Measurements from ENCODE around the gene VMO1.

VMO1 gene

DNA sequence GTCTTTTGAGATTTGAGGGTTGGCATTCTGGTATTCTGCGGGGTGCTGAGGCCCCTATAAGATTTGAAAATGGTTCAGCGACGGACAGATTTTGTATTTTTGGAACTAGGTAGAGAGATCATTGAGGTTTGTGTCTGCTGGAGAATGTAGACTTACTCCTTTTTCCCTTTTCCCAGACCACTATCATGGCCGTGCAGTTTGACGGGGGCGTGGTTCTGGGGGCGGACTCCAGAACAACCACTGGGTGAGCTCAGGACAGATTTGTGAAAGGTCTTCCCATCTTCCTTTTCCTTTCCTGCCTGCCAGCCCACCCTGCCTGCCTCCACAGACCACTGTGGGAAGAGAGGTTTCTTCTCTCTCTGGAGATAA is 10.4 kb upstream of the VMO1 start:
- peak; percentile 64 for DNase-seq

DNA sequence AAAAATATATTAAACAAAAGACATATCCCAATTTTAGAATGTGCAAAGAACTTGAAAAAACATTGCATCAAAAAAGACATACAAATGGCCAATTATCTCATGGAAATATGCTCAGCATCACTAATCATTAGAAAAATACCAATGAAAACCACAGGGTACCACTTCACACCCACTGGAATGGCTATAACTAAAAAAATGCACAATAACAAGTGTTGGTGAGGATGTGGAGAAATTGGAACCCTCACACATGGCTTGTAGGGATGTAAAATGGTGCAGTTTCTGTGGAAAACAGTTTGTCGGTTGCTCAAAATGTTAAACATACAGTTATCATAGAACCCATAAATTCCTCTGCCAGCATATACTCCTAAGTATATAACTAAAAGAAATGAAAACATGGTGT is 9.0 kb upstream of the VMO1 start:
- DNase-seq = no peak

DNA sequence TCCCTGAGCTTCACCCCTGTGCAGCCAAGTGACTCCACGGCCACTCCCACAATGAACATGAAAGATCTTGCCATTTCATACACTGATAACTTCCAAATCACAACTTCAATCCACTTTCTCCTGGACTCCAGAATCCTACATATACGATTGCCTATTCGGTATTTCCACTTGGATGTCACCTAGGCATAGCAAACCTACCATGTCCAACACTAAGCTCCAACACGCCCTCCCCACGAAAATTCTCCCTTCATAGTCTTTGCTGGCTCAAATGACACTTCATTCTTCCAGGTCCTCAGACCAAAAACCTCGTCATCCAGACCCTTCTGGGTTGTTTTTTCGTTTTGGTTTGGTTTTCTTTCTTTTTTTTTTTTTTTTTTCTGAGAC is 4.5 kb upstream of the VMO1 start:
- DNase-seq = no peak

DNA sequence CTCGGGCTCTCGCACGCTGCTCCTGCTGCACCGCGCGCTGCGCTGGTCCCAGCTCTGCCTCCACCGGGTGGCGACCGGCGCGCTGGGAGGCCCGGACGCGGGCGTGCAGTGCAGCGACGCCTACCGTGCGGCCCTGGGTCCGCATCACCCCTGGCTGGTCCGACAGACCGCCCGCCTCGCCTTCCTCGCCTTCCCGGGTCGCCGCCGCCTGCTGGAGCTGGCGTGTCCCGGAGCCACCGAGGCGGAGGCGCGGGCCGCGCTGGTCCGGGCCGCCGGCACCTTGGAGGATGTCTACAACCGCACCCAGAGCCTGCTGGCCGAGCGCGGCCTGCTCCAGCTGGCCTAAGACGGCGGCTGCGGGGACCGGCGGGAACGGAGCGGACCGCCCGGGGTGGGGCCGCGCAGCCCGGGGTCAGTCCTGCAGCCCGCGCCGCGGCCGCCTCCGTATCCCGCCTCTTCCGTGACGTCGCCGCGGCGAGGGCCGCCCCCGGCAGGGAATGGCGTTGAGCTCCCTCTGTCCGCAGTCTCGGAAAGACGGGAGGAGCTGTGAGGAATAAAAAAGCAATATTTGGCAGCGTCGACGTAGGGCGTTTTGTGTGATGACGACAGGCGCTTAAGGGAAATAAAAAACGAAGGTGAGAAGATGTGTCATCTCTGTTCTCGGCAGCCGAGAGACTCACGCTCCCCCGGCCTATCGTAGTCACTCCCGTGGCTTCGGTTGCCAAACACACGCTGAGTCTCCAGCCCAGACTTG is 4.0 kb upstream of the VMO1 start:
- DNase-seq = peak; percentile 89

- no peak for DNase-seq
Observed at GRCh38 chr17:4789701-4789950, 3.5 kb upstream of the VMO1 start.

DNA sequence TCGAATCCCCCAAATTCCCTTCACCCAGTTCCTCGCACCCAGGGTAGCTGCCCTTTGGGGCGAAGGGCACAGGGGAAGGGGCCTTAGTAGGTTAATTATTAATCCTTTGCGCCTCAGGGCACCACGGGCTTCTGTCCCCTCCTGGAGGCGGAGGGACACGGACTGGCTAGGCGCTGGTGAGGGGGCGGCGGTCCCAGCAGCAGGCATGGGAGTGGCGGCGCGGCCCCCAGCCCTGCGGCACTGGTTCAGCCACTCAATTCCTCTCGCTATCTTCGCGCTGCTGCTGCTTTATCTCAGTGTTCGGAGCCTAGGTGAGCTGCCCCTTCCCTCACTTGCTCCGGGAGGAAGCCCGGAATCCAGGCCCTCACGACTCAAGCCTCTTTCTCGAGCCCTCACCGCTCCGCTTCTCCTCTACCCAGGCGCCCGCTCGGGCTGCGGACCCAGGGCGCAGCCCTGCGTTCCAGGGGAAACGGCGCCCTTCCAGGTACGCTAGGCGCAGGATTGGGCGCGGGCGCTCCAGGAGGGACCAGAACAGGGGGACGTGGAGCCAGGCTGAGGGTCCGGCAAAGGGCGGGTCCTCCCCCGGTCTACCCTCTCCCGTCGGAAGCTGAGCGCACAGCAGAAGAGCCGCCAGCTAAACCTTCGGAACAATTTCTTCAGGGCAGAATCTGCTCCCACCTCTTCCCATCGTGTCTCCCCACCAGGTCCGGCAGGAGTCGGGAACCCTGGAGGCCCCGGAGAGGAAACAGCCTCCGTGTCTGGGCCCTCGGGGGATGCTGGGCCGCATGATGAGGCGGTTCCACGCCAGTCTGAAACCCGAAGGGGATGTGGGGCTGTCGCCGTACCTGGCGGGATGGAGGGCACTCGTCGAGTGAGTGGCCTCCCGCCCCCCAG is 2.9 kb upstream of the VMO1 start, which contains the start of gene GLTPD2:
GLTPD2 (plus strand) TSS at position 158 of the 894 bp plus-strand sequence; CDS start at position 206, 48 bp downstream.
- no peak for DNase-seq

DNA sequence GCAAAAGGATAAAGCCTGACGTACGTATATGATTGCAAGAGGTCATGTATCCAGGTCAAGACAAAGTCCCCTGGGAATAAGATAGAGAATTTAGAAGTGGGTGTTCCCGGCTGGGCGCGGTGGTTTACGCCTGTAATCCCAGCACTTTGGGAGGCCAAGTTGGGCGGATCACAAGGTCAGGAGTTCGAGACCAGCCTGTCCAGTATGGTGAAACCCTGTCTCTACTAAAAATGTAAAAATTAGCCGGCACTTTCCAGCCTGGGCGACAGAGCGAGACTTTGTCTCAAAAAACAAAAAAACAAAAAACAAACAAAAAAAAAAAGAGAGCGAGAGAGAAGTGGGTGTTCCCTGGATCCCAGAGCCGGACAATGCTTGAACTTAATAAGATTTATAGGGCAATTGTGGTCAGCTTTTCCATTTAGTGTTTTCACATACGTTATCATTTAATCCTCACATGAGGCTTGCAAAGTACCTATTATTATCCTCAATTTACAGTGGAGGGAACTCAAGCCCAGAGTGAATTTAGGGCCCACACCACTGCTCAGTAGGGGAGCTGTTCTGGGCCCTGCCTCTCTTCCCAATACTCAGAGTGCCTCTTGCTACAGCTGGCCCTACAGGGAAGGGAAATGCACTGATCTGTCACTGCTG is 2.1 kb upstream of the VMO1 start:
- DNase-seq = no peak

DNA sequence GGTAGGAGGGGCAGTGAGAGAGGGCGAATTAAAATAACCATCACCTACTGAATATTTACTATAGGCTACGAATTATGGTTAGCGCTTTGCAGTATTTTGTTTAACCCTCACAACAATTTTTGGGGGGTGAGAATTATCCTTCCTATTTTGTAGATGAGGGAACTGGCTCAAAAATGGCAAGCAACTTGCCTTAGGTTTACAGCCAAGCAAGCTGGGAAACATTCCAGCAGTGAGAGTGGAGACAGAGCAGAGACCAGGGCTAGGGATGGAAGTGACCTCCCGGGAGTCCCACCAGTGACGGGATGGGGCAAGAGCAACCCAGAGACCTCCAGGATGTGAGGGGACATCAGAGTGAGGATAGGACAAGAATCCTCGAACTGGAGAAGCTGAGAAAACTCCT is 352 bp upstream of the VMO1 start:
- DNase-seq = no peak

DNA sequence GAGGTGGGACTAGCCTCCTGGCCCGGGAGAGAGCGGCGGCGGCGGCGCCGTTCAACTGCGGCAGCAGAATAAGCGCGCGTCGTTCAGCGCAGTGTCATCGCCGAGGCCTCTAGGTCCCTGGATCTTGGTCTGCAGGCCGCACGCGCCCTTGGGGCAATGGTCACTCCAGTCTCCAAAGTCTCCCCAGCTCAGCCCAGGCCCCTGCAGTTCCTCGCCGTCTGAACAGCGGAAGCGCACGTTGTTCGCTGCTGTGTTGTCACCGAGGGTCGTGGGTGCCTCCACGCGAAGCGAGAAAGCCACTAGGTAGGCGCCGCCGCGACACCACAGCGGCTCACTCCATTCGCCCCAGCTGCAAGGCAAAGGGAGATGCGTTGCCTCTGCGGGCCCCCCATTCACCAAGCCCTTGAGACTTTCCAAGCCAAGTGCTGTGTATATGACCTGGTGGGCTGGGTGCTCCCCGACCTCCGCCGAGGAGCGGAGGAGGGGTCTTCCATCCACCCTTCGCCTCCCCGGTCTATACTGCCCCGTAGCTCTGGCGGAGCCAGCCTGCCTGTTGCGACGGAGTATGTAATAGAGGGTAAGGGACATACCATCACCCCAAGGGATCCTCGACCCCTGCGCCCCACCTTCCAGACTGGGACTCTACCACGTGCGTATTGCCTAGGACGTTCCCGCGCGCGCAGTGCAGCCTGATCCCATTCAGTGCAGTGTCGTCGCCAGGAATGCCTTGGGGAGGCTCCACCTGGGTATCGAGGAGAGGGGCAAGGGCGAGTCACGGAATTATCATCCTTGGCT is 656 bp downstream of the VMO1 start:
- DNase-seq = peak; percentile 62

DNA sequence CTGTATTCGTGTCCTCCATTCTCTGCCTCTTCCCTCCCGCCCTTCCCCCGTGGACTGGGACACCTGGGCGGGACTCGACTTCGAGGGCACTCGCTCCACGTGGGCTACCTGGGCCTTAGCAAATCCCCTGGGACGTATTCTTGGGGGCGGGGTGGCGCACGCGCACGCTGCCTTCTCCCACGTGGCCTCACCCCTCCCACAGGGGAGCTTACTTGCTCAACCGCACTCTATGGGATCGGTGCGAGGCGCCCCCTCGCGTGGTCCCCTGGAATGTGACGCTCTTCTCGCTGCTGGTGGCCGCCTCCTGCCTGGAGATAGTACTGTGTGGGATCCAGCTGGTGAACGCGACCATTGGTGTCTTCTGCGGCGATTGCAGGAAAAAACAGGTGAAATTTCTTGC is 3.5 kb downstream of the VMO1 start:
- DNase-seq = no peak

DNA sequence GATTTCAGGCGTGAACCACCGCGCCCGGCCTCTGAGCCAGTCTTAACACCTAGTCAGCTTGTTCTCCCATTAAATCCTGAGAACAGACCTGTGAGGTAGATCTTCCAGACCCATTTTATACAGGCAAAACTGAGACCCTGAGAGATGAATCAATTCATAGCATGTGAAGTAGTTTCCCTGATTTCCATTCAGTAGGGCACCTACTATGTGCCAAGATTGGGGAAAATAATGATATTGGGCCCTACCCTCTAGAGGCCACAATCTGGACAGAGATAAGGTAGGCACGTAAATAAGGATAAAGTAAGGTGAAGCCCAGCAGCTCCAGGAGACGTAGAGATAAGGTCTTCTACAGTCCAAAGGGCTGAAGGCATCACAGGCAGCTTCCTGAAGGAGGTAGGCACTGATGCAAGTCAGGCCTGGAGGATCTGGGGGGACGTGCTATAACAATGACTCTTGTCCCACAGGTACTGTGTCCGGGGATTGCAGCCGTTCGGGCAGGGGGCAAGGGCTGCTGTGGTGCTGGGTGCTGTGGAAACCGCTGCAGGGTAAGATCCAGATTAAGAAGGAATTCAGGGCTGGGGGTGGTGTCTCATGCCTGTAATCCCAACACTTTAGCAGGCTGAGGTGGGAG is 5.7 kb downstream of the VMO1 start:
- DNase-seq = no peak

DNA sequence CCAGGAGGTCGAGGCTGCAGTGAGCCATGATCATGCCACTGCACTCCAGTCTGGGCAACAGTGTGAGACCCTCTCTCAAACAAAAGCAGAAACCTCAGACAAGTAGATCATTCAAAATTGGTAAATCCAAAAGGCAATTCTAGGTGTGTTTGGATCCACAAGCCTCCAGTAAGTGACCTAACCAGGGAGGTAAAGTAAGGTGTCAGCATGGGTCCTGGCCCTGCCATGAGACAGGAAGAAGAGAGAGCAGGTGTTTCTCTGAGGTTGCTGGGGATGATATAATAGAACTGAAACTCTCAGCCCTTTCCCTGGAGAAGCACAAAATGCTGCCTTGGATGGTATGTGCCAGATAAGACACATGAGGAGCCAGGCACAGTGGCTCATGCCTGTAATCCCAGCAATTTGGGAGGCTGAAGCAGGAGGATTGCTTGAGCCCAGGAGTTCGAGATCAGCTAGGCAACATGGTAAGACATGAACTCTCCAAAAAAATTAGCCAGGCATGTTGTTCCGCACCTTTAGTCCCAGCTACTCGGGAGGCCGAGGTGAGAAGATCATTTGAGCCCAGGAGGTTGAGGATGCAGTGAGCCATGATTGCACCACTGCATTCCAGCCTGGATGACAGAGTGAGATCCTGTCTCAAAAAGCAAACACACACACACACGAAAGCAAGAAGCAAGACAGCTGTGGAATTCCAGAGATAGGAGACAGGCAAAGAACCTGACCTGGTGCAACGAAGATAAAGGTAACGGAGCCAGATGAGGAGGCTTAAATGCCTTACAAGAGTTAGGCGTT is 8.0 kb downstream of the VMO1 start:
- no peak for DNase-seq

GRCh38 chr17:4772235-4772613 is 13.9 kb downstream of the VMO1 start:
- DNase-seq = no peak

- no peak for DNase-seq
Observed at GRCh38 chr17:4771519-4772234, 14.5 kb downstream of the VMO1 start, which contains the start of gene TM4SF5. TSS of gene TM4SF5 (plus strand) at chr17:4771886. CDS start at chr17:4771923, 37 bp downstream.

DNA sequence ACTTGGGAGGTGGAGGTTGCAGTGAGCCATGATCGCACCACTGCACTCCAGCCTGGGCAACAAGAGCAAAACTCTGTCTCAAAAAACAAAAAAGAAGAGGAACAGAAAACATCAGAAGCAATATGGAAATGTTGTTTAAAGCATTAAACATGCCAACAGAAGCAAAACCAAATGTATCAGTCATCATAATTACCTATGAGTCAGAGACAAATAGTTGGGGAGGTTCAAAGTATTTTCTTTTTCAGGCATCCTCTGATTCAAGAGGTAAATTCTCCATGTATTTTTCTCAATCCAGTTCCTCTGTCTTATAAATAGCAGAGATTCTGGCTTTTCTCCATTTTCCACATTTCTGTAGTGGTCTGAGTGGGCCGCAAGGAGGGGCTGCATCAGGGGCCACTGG is 16.5 kb downstream of the VMO1 start:
- no peak for DNase-seq

GRCh38 chr17:4768298-4768697 is 17.9 kb downstream of the VMO1 start:
- no peak for DNase-seq

DNA sequence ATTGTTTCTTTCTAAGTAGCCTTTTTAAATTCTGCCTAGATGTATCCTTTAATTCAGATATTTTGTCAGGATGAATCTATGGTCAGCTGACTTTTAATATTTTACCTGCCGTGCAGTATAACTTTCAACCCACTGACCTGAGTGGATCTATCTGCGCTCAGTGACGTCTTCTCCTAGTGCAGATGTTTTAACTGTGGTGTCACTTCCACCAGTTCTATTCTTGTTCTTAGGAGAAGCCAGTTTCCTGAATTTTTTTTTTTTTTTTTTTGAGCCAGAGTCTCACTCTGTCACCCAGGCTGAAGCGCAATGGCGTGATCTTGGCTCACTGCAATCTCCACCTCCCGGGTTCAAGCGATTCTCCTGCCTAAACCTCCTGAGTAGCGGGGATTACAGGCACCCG is 19.4 kb downstream of the VMO1 start:
- DNase-seq = no peak

DNA sequence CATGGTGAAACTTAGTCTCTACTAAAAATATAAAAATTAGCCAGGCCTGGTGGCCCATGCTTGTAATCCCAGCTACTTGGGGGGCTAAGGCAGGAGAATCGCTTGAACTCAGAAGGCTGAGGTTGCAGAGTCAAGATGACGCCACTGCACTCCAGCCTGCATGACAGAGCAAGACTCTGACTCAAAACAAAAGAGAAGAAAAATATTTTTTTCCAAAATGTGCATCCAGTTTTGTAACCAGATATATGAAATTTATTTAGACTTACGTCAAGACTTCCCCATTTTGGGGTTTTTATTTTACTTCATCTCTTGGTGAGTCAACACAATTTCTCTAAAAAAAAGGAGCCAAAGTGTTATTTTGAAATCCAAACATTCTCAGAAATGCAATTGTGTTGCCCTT is 20.0 kb downstream of the VMO1 start:
- DNase-seq = no peak

DNA sequence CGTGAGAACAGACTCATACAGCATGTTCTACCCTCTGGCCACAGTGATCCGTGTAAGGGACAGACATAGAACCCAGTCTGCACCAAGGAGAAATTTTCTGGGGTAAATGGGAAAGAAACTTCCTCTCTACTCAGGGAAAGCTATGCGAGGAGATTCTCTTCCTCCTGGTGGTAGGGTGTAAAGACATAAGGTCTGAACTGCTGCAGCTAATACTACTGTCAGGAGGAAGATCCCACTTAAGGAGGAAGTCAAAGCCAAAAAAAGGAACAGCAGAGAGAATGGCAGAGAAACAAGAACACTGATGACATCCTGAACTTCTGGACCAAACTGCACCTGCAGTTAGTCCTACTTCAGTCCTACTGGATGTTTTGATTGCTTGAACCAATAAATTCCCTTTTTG is 21.6 kb downstream of the VMO1 start:
- DNase-seq = no peak

GRCh38 chr17:4759776-4760236 is 26.4 kb downstream of the VMO1 start:
- no peak for DNase-seq

DNA sequence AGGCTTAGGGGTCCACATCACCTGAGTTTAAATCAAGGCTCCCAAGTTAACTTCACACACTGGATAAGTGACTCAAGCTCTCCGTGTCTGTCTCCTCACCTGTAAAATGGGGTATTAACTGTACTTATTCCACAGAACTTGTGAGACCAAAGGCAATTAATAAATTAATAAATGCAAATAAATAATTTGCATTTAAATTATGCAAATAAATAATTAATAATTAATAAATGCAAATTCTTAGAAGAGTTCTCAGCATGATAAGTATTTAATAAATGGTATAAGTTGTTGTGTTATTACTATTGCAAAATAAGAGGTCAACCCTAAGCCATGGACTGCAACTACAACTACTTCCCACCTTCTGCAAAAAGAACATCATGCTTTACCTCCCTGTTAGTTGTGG is 32.8 kb downstream of the VMO1 start:
- DNase-seq = no peak

Measured in activated CD8-positive, alpha-beta memory T cell treated with anti-CD3 and anti-CD28 coated beads for 24 hours (primary cell).